ENCODE measurements around the gene OR52D1.

Gene OR52D1

DNA sequence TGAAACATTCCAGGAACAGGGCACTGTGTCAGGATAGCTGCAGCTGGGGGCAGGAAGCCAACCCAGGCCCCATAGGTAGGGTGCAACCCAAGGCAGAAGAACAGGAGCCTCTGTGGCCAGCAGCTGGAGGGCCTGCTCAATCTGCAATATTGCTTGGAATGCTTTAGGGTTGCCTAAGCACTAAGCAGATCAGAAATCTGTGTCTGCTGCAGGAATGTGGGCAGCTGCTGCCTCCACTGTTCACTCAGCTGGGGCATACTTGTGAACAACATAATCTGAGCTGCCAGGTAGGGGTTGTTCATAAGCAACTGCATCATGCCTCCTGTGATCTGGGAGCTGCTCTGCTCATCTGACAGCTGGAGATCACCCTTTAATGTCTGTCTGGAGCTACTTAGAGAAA is 26.4 kb downstream of the OR52D1 start:
- no peak for DNase-seq

DNA sequence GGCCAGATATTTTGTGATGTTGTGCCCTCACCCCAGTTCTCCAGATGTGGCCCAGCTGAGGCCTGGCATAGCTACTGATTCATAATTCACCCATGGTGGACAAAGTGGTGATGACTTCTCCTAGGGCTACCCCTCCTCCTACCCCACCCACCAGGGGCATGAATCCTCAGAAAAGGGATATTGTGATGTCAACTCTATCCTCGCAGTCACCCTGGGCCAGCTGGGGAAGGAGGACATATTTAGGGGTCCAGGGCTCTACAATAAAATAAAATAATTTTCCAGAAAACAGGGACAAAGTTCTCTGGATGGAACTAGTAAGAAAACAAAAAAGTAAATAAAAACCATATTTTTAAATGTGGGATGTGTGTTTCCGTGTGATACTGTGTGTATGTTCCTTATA is 28.1 kb downstream of the OR52D1 start, which contains the start of gene UBQLNL:
TSS of gene UBQLNL (minus strand) at position 101 of the 400 bp plus-strand sequence. CDS start 258 bp downstream, outside the sequence.
- no peak for DNase-seq

DNA sequence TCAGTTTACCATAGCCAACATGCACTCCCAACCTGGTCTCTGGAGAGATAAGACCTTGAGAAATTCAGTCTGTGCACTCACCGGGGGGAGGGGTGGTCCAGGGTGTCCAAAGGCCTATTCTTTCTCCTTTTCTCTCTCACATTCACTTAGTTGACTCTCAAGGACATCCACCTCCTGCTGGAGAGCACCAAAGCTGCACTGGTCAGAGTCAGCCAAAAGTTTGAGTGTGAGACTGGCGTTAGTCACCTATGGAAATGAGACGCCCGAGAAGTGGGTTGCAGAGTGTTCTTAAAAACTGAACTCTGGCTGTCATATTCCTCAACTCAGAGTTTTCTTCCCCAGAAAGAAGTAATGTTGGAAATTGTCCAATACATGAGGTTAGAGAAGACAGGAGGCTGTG is 33.1 kb downstream of the OR52D1 start:
- no peak for DNase-seq

DNA sequence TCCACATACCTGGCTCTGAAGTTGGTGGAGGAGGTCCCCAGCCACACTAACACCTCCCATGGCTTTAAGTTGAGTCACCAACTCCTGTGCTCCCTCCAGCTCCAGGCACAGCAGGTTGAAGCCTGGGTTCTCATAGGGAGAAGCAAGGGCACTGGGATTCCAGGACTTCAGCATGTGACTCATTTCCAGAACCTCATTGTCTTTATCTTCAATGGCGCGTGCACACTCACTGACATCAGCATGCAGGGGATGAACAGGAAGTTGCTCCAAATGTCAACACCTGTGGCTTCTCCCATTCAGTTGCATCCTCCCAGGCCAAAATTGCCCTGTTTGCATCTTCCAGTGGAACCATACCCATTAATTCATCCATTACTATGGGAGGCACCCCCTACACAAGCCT is 33.8 kb downstream of the OR52D1 start:
- DNase-seq: no peak

DNA sequence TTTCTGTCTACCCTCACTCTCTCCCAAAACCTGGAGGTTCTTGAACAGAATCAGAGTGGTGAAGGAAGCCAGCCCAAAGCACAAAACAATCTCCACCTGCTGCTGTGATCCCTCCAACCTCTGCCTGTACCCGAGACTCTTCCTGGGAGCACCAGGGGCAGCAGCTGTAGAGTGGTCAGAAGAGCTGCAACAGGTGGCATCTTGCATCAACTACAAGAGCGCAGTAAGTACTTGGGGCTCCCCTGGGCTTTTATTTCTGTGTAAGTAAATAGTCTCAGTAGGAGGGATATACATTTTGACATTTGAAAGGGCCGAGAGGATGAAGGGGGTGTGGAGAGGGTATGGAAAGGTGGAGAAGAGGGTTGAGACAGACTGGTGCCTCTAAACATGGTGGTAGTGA is 36.3 kb downstream of the OR52D1 start:
- DNase-seq: no peak

DNA sequence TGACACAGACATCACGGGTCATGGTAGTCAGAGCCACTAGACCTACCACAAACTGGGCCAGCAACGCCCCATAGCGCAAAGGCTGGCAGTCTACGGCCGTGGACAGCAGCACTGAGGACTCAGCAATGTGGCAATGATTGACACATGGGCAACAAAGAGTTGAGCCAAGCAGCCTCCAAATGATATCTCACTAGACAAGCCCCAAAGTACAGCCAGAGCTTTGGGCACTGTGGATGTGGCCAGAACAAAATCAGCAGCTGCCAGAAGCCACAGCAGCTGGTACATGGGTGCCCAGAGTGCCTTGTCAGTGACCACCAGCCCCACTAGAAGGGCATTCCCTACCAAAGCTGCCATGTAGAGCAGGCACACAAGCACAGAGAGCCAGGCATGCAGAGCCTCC is 39.2 kb downstream of the OR52D1 start:
- no peak for DNase-seq

DNA sequence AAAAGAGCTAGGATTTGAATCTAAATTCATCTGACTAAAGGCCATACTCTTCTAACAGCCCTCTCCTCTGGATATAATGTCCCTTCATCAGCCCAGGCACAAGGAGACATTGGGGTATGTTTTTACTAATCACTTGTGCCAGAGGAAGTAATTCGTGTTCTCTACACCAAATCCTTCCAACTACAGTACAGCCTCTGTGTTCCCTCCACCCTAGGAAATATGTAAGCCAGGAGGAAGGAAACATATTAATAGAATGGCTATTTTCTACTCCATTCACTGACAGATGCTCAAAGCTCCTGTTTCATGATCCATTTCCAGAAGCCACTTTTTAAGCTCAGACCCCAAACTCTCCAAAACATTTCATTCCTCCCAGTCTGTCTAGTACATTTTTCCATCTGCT is 40.0 kb downstream of the OR52D1 start:
- DNase-seq: no peak

DNA sequence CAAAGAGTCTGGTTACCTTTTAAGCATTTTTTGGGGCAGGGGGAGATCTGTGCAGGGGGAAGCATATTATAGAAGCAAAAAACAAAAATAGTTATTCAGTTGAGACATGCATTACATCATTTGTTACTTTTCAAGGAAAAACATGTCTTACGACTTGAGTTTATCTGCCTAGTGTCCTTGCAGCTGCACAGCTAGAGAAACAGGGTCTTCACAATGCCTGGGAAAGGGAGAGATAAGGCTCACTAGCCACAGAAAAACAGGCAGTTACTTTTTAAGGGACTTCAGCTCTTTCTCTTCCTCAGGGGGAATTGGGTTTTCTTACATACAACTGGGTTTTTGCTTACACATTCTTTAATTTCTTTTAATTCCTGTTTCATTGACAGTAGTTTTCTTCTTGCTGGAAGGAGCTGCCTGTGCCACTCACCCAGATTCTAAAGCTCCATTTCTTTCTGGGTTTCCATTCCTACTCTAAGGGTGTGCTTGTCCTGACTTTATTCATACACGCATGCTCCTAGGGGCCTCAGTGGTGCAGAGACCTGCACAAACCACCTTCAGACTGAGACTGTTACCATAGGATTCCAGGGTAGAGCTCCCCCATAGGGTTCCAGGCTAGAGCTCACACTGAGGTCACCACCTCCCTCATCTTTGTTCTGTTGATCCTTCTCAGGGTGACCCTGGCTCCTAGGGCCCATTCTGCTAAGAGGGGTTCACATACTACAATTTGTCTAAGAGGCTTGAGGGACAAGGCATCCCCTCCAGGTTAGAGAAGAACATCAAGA is 42.8 kb downstream of the OR52D1 start:
- no peak for DNase-seq

DNA sequence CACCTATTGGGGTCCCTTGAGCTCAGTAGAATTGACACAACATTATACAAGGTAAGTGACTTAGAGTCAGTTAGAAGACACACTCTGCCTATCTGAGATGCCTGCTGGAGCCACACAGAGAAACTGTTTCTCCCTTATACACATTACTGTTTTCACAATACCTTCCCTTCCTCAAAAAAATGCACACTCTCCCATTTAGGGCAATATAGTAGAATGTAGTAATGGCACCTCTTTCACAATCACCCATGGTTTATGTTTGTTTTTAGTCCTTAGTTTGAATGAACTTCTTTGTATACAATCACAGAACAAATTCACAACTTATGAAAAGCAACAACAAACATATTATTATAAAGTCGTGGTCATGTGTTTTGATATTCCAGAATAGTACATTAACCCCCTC is 45.6 kb downstream of the OR52D1 start:
- DNase-seq: no peak

DNA sequence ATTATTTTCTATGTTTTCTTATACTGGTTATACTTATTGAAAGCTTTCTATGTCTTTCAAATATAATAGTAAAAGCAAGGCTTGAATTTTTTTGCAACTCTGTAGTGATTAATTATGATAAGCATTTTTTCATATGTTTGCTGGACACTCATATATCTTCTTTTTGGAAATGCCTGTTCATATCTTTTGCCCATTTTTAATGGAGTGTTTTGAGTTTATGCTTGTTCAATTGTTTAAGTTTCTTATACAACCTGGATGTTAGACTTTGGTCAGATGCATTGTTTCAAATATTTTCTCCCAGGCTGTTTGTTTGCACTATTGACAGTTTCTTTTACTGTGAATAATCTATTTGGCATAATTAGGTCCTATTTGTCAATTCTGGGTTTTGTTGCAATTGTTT is 48.0 kb downstream of the OR52D1 start:
- DNase-seq: no peak
